Activated naive CD4-positive, alpha-beta T cell treated with anti-CD3 and anti-CD28 coated beads, Interleukin-2, amount 50 U/mL, for 24 hours (primary cell): ENCODE data around the gene LGR5.

Source experiments
- H3K27ac Mint-ChIP-seq: one replicate; pipeline ENCODE4 v1.8.0; 2021; ENCODE audit warnings: mild to moderate bottlenecking, mixed read lengths
- H3K27me3 Mint-ChIP-seq: one replicate; pipeline ENCODE4 v1.8.0; 2021; ENCODE audit warnings: mixed read lengths
- H3K36me3 Mint-ChIP-seq: one replicate; pipeline ENCODE4 v1.8.0; 2021; ENCODE audit warnings: mixed read lengths
- H3K4me1 Mint-ChIP-seq: one replicate; pipeline ENCODE4 v1.8.0; 2021; ENCODE audit warnings: mixed read lengths
- H3K4me3 Mint-ChIP-seq: one replicate; pipeline ENCODE4 v1.8.0; 2021; ENCODE audit warnings: mild to moderate bottlenecking, mixed read lengths
- H3K9me3 Mint-ChIP-seq: one replicate; pipeline ENCODE4 v1.8.0; 2021; ENCODE audit warnings: mixed read lengths

LGR5 gene

DNA sequence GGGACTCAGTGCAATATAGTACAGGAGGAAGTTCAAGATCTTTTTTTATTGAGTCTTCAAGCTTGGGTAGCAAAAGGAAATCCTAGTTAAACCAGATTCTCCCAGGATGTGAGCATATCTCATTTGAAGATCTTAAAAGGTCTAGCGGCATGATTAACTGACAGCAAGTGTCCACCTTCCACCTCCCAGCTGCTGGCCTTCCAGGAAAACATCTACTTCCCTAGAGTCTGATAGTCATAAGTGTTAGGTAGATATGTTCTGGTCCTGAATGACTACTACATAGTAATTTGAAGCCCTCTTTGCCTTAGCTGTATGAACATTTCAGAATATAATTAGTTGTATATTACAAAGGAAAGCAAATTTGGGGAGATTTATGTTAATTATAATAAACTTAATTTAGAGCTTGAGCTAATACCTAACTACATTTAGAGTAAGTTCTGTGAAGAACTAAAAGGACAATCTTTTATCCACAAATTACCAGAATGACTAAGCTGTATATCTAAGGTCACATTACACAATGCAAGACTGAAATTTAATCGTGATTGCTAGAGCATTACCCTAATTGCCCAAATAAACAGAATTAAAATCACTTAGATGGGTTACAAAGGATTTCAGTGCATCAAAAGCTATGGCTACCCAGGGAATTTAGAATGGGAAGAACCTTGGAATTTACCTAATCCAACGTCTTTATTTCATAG lies 9.9 kb downstream of the LGR5 start:
- H3K27me3 Mint-ChIP-seq = peaks cover 33% of the 10 kb centered on the region
- H3K4me3 Mint-ChIP-seq = no peak overlapping the region
- no peak overlapping the region for H3K27ac Mint-ChIP-seq
- H3K9me3 Mint-ChIP-seq = no peaks in the 10 kb centered on the region
- H3K4me1 Mint-ChIP-seq = no peaks in the 10 kb centered on the region
- no peaks in the 10 kb centered on the region for H3K36me3 Mint-ChIP-seq

DNA sequence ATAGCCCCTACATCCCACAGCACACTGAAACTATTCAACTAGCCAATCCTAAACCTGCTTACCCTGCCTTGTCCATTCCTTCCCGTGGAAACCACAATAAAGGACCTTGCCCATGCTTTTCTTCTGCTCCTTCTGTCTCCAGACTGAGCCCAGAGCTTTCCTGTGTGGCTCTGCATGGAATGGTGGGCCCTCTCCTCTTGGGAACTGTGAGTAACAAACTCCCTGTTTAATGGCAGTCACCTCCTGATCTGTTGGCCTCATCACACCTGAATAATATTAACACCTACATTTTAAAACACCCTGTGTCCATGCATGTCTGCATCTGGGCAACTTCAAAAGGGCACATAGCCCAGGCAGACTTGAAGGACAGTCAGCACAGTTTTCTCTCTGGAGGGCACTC lies 12.4 kb downstream of the LGR5 start:
- Mint-ChIP-seq H3K9me3 (no peaks in the 10 kb centered on the region), H3K4me1 (no peaks in the 10 kb centered on the region), H3K27me3 (peaks cover 29% of the 10 kb centered on the region), H3K36me3 (no peaks in the 10 kb centered on the region), H3K27ac (no peak overlapping the region), H3K4me3 (no peak overlapping the region)

DNA sequence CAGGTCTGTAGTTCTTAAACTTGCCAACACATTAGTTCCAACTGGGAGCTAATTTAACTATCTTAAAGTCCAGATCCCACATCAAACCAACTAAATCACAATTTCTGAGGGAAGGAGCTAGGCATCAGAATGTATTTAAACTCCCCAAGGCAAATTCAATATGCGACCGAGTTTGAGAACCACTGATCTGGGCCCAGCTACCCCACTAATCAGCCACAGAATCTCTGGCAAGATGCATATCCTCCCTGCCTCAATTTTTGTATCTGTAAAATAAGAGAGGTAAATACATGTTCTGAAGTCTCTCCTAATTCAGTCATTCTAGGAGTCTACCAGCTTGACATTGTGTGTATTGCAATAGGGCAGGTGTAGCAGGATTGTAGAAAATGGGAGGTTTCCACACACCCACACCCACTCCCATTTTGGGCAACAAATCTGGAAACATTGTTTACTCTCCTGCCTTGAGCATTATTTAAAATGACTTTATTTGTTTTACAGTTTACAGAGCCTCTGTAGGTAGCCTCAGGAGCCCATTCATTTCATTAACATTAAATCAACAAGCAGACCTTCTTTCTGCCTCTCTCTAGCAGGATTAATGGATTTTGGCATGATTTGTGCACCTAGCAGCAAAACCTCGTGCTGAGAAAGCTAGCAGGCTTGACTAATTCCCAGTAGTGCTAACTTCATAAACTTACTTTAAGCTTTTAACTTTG lies 15.6 kb downstream of the LGR5 start:
- no peaks in the 10 kb centered on the region for H3K9me3 Mint-ChIP-seq

DNA sequence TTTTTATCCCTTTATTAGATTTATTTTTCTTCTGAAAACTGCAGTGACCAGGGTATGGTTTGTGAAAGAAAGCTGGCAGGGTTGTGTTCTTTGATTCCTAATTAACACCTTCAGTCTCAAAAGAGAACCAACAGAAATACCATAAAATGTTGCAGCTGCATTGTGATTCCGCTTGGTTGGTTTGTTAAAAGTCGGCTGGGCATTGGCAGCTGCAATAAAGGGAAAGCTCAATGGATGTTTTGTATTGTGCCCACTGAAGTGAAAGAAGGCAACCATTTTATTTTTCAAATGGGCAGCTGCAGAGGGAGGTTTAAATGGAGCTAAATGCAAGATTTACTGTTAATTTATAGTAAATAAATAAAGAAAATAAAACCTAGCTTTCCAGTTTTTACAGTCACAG lies 16.7 kb downstream of the LGR5 start:
- Mint-ChIP-seq H3K9me3 (no peaks in the 10 kb centered on the region), H3K4me1 (no peaks in the 10 kb centered on the region), H3K27me3 (peaks cover 23% of the 10 kb centered on the region), H3K27ac (no peak overlapping the region), H3K36me3 (no peaks in the 10 kb centered on the region), H3K4me3 (no peak overlapping the region)

More for the DNA sequence above, 15.6 kb downstream of the LGR5 start:
- Mint-ChIP-seq H3K27ac (no peak overlapping the region), H3K4me3 (no peak overlapping the region), H3K4me1 (no peaks in the 10 kb centered on the region), H3K36me3 (no peaks in the 10 kb centered on the region), H3K27me3 (peaks cover 24% of the 10 kb centered on the region)

DNA sequence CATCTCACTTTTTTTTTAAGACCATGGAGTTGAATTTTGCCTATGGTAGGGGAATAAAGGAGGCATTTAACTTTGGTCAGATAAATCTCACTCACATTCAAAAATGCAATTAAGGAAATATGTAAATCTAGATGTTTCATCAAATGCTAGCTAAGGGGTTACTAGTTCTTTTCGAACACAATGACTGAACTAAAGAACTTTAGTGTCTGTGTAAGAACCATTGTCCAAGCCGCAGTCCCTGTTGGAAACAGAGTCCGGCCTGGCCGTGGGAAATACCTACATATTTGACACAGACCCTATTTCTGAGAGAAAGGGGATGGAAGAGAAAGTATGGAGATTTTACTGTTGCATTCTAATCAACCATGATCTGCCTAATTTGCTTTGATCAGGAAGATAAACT lies 17.4 kb downstream of the LGR5 start:
- H3K36me3 Mint-ChIP-seq = no peaks in the 10 kb centered on the region
- H3K9me3 Mint-ChIP-seq = no peaks in the 10 kb centered on the region
- H3K4me1 Mint-ChIP-seq = no peaks in the 10 kb centered on the region
- no peak overlapping the region for H3K27ac Mint-ChIP-seq
- peaks cover 20% of the 10 kb centered on the region for H3K27me3 Mint-ChIP-seq
- no peak overlapping the region for H3K4me3 Mint-ChIP-seq

DNA sequence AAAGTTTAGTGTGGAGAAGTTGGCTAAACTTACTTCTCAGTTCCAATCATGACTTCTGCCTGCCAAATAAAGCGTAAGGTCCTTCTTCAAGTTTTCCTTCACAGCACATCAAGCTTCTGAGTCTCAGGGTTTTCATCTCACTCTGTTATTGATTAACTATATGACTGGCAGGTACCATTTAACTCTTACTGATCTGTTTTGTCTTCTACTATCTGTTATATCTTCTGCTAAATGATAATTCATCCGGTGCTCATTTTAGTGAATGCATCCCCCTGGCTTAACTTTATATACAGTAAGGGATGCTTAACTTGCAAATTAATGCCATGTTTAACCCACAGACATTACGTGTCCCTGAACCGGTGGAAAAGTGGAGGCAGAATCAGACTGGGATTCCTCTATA lies 20.7 kb downstream of the LGR5 start:
- peaks cover 7% of the 10 kb centered on the region for H3K27me3 Mint-ChIP-seq
- no peaks in the 10 kb centered on the region for H3K9me3 Mint-ChIP-seq
- no peak overlapping the region for H3K4me3 Mint-ChIP-seq
- no peaks in the 10 kb centered on the region for H3K36me3 Mint-ChIP-seq
- H3K27ac Mint-ChIP-seq = no peak overlapping the region
- H3K4me1 Mint-ChIP-seq = no peaks in the 10 kb centered on the region

DNA sequence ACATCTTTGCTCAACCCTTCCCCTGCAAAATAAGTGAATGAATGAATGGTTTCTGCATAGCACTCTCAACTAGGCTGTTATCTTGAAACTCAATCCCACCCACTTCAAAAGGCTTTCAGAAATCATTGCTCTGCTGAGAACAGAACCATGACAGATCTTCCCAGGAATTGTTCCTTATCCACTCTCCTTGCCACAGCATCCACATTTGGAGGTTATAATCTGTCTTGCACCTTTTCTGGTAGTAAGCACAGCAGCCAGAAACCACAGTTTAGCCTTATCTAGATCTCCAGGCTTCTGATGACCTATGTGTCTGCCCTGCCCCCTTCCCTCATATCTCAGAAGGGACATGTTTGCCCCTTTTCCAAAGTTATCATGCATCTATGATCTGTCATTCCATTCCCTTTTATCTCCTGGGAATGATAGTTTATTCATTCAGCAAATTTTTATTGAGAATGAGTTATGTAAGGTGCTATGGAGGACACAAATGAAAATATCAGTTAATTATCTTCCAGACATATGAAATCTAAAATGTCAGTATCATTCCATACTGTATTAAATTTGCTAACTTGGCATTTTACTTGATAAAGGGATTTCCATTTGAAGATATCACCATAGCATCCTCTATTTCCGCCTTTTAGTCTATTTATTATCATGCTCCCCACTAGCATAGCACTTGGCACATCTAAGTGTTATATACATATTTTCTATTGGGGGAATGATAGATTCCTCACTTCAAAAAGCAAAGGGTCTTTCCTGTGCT lies 21.4 kb downstream of the LGR5 start:
- no peaks in the 10 kb centered on the region for H3K4me1 Mint-ChIP-seq
- H3K27ac Mint-ChIP-seq = no peak overlapping the region
- H3K4me3 Mint-ChIP-seq = no peak overlapping the region
- no peaks in the 10 kb centered on the region for H3K9me3 Mint-ChIP-seq
- no peaks in the 10 kb centered on the region for H3K36me3 Mint-ChIP-seq
- peaks cover 6% of the 10 kb centered on the region for H3K27me3 Mint-ChIP-seq

DNA sequence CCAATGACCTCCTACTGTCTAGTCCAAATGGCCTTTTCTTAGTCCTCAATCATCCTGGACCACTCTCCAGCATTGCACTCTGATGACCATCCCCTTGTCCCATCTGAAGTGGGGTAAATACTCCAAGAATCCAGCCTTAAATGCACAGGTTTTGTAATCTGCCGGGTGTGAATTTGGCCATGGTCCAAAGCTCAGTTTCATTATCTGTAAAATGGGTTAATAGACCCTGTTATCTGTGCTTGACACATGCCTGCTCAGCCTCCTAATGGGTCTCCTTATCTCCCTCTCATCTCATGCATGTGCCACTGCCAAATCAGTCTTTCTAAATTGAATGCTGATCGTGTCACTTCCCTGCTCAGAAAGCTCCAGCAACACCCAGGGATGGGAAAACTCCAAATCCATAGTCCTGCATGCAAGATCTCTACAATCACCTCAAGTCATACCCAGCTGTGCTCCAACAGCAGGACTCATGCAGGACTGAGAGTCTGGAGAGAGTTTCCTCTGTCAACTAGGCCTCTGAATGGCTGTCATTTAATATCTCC lies 22.3 kb downstream of the LGR5 start:
- Mint-ChIP-seq H3K9me3 (no peaks in the 10 kb centered on the region), H3K4me1 (no peaks in the 10 kb centered on the region)

DNA sequence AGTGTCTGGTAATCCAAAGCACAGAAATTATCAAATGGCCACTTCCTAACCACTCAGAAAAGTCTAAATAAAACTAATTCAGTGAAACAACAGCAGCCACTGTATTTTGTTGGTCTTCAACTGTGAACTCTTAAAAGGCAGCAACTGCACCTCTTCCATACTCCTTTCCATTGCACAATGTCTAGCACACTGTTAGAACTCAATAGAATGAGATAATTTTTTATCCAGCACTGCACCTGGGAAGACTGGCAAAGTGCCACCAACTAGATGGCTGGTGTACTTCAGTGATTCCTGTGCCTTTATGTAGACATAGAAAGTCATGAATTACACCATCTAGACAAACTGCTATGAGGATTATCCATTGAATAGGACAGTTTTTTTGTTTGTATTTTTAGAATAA lies 26.2 kb downstream of the LGR5 start:
- no peak overlapping the region for H3K4me3 Mint-ChIP-seq
- no peaks in the 10 kb centered on the region for H3K36me3 Mint-ChIP-seq
- no peaks in the 10 kb centered on the region for H3K4me1 Mint-ChIP-seq
- H3K27me3 Mint-ChIP-seq = peaks cover 6% of the 10 kb centered on the region
- H3K9me3 Mint-ChIP-seq = no peaks in the 10 kb centered on the region
- no peak overlapping the region for H3K27ac Mint-ChIP-seq

More for the DNA sequence above, 22.3 kb downstream of the LGR5 start:
- H3K4me3 Mint-ChIP-seq = no peak overlapping the region
- H3K27me3 Mint-ChIP-seq = peaks cover 6% of the 10 kb centered on the region
- no peaks in the 10 kb centered on the region for H3K36me3 Mint-ChIP-seq
- no peak overlapping the region for H3K27ac Mint-ChIP-seq

DNA sequence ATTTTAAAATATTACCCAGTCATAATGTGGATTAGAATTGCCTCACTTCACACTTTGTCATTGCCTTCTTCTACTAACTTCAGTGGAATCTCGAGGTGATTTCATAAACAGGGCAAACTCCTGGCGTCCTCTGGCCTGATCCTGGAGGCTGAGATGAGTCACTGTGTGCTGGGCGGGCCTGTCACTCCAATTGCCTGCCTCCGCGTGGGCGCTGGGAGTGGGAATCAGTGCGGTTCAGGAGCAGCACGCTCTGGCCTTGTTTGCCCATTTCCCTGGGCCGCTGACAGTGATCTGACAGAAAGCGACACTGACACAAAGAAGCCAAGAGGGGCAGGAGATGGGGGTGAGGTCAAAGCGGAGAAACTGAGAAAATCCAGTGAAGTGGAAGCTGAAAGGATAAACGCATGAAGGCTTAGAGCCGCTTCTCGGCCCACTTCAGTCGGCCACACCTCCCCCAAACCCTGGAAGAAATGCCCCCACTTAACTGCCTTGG lies 29.7 kb downstream of the LGR5 start:
- no peaks in the 10 kb centered on the region for H3K9me3 Mint-ChIP-seq
- H3K4me3 Mint-ChIP-seq = no peak overlapping the region
- no peak overlapping the region for H3K27ac Mint-ChIP-seq
- H3K27me3 Mint-ChIP-seq = peaks cover 5% of the 10 kb centered on the region
- no peaks in the 10 kb centered on the region for H3K36me3 Mint-ChIP-seq
- no peaks in the 10 kb centered on the region for H3K4me1 Mint-ChIP-seq

DNA sequence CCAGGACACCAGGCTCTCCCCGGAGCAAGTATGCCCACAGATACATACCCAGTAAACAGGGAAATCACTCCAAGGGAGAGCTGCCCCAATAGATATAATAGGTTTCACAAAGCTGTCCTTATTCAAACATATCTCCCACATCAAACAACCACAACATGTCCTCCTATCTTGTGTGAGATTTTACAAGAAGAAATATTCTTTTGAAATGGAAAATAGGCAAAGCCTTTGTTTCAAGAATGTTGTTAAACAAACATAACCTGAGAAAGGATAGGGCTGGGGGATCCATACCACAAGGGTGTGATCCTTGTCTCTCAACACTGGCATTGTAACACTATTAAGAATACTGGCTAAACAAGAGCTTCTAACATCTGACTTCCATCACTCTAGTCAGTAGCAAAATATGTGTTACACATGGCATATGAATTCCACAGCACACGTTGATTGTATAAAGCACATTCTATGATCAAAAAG lies 32.9 kb downstream of the LGR5 start:
- no peaks in the 10 kb centered on the region for H3K36me3 Mint-ChIP-seq
- H3K4me3 Mint-ChIP-seq = no peak overlapping the region
- H3K27me3 Mint-ChIP-seq = peaks cover 14% of the 10 kb centered on the region
- no peaks in the 10 kb centered on the region for H3K4me1 Mint-ChIP-seq
- H3K9me3 Mint-ChIP-seq = no peaks in the 10 kb centered on the region
- H3K27ac Mint-ChIP-seq = no peak overlapping the region

DNA sequence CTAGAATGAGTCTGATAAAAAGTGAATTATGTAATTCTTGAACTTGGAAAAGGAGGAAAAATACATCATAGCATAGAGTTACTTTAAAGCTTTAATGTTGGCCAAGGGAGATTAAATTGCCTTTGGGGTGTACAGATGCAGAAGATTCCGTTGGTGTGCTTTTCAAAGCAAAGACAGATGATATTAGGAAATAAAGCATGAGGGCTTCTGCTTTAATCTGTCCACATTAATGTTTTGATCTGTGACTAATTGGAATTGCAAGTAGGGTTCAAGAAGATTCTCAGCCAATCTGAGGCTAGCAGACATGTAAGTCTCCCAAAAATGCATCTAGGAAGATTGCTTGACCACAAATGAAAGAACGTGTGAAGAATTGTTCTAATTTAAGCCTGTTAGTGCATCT lies 35.2 kb downstream of the LGR5 start:
- H3K4me1 Mint-ChIP-seq = no peaks in the 10 kb centered on the region
- H3K9me3 Mint-ChIP-seq = no peaks in the 10 kb centered on the region
- H3K36me3 Mint-ChIP-seq = no peaks in the 10 kb centered on the region
- H3K27ac Mint-ChIP-seq = no peak overlapping the region
- no peak overlapping the region for H3K4me3 Mint-ChIP-seq
- peaks cover 19% of the 10 kb centered on the region for H3K27me3 Mint-ChIP-seq

DNA sequence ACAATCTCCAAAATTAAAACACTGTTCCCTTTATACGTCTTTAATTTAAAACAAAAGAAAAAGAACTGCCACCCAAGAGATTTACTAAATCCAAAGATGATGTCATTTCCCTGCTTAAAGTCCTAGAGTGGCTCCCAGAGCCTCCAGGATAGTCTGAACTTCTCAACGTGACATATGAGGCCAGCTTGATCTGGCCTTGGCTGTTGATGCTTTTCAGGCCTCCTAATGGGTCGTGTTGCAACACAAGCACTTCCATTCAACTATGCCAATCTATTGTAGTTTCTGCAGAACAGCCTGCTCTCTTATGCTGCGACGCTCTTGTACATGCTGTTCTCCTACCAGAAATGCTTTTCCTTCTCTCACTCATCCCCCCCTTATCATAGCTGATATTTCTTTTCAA lies 35.7 kb downstream of the LGR5 start:
- H3K27me3 Mint-ChIP-seq = peaks cover 20% of the 10 kb centered on the region
- no peak overlapping the region for H3K27ac Mint-ChIP-seq
- no peak overlapping the region for H3K4me3 Mint-ChIP-seq
- H3K36me3 Mint-ChIP-seq = no peaks in the 10 kb centered on the region
- no peaks in the 10 kb centered on the region for H3K9me3 Mint-ChIP-seq
- H3K4me1 Mint-ChIP-seq = no peaks in the 10 kb centered on the region

DNA sequence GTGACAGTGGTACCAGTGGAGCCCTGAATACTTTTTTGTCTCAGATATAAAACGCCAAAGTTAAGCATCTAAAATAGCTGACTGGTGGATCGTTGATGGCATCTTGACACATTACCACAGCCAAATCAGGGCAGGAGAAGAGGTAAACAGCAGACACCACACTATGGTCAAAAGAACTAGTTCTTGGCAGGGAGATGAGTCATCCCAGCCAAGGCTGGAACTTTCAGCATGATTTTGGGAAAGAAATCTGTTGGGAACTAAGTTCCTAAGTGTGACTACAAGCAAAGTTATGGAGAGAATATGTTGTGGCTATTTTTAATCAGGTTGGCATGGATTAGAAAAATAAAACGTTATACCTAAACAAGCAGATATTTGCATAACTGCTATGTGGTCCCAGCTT lies 36.9 kb downstream of the LGR5 start:
- Mint-ChIP-seq H3K4me3 (no peak overlapping the region), H3K36me3 (no peaks in the 10 kb centered on the region), H3K27me3 (peaks cover 20% of the 10 kb centered on the region), H3K9me3 (no peaks in the 10 kb centered on the region), H3K27ac (no peak overlapping the region), H3K4me1 (no peaks in the 10 kb centered on the region)

DNA sequence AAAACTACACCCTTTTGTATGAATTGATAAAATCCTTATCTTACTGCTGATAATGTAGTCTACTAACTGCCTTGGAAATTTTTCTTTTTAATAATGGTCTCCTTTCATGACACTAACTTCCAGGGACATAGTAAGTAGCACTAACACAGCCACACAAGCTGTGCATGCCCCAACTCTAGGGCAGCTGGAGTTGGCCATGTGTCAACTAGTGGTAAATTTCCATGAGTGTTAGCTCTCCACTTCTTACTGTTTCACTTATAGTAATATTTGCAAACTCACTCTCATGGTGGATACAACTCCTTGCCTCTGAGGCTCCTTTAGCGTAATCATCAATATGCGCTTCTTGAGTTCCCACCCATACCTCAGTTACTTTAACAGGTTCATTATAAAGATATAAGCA lies 38.0 kb downstream of the LGR5 start:
- Mint-ChIP-seq H3K27ac (no peak overlapping the region), H3K36me3 (no peaks in the 10 kb centered on the region), H3K9me3 (no peaks in the 10 kb centered on the region), H3K4me1 (no peaks in the 10 kb centered on the region), H3K27me3 (peaks cover 19% of the 10 kb centered on the region), H3K4me3 (no peak overlapping the region)

DNA sequence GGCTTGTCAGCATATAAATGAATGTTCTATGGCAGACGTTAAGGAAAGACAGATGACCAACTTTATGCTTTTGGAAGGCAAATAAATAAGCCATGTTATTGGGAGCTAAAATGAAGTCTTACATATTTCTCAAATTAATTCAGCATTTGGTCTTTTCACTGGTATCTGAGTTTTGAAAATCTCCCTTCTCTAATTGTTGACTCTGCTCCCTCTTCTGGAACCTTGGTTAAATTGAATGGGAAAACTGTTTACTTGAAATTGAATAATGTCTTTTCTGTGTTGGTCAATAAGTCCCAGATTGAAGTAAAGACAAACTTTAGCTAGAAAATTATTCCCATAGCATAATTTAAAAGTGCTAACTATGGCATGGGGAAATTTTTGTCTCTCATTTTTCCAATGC lies 38.7 kb downstream of the LGR5 start:
- Mint-ChIP-seq H3K36me3 (no peaks in the 10 kb centered on the region), H3K9me3 (no peaks in the 10 kb centered on the region), H3K27me3 (peaks cover 17% of the 10 kb centered on the region), H3K4me3 (no peak overlapping the region), H3K27ac (no peak overlapping the region), H3K4me1 (no peaks in the 10 kb centered on the region)
